ENCODE measurements around the gene PRDM16. TPM values are rescaled to one million over a fixed set of nuclear protein-coding genes. Genes with fewer than 3 reads are reported as not detected.

PRDM16 gene
- total RNA-seq, 2 donors from 2014 or later = not detected

DNA sequence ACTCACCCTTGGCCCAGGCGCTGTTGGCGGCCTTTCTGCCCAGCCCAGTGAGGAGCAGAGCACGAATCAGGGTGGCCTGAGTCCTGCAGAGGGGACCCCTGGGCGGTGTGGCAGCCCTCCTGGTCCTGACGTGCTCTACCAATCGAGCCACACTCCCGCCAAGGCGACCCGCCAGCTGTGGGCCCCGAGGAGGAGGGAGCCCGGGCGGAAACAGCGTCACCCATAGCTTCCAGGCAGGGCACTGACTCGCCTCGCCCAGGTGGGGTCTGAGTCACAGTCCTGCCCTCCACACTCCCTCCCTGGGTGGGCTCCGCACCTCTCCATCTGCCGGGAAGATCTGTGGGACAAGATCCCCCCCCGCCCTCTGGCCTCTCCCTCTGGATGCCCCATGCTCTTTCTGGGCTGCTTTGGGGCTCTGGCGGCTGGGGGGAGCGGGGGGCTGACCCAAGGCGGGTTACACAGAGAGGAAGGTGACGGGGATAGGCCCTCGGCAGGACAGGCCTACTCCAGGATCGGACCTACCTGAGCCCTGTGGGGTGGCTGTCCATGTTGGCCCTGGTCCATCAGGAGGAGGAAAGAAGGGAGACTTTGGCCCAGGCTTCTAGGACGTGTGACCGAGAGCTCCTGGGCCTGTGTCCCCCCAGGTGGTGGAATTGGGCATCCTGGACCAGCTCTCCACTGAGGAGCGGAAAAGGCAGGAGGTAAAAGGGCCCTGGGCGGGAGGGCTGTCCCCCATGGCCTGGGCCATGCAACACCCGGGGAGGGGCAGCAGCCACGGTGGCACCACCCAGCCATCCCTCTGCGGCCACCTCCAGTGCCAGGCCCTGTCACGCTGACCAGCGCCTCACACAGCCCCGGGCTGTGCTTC is 399.5 kb downstream of the PRDM16 start:
- H3K4me3 Mint-ChIP-seq = no peak overlapping the region
- no peak for ATAC-seq (replicated peaks)
- H3K27me3 Mint-ChIP-seq = no peaks in the 10 kb centered on the region
- H3K36me3 Mint-ChIP-seq (ENCODE audit: low read depth) = no peaks in the 10 kb centered on the region
- H3K9me3 Mint-ChIP-seq = no peaks in the 10 kb centered on the region
- H3K27ac Mint-ChIP-seq = no peak overlapping the region
- peaks cover 4% of the 10 kb centered on the region for H3K4me1 Mint-ChIP-seq

DNA sequence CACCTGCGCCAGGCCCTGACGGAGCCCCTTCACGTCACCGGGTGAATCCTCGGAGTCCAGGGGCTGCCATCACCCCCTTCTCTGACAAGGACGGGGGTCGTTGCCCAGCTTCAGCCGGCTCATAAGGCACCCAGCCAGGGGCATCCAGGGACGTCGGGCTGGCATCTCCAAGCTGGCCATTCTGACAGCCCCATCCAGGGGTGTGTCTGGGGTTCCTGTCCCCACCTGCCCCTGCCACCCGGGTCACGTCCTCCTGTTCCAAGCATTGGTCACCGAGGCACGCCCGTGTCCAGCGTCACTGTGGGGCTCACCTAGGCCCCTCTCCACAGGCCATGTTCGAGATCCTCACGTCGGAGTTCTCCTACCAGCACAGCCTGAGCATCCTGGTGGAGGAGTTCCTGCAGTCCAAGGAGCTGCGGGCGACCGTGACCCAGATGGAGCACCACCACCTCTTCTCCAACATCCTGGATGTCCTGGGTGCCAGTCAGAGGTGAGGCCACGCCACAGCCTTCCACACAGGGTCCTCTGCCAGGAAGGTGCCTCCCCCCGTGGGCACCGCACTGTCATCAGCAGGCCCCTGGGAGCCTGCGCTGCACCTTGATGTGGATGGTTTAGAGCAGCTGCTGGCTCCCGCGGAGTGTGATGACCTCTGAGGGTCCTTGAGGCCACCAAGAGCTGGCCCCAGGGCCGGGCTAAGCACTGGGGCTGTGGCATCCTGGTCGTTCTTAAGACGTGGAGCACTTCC is 400.3 kb downstream of the PRDM16 start:
- H3K4me1 Mint-ChIP-seq = peaks cover 4% of the 10 kb centered on the region
- H3K4me3 Mint-ChIP-seq = no peak overlapping the region
- H3K27me3 Mint-ChIP-seq = no peaks in the 10 kb centered on the region
- ATAC-seq (replicated peaks) = no peak
- no peaks in the 10 kb centered on the region for H3K9me3 Mint-ChIP-seq
- H3K36me3 Mint-ChIP-seq (ENCODE audit: low read depth) = no peaks in the 10 kb centered on the region
- no peak overlapping the region for H3K27ac Mint-ChIP-seq

DNA sequence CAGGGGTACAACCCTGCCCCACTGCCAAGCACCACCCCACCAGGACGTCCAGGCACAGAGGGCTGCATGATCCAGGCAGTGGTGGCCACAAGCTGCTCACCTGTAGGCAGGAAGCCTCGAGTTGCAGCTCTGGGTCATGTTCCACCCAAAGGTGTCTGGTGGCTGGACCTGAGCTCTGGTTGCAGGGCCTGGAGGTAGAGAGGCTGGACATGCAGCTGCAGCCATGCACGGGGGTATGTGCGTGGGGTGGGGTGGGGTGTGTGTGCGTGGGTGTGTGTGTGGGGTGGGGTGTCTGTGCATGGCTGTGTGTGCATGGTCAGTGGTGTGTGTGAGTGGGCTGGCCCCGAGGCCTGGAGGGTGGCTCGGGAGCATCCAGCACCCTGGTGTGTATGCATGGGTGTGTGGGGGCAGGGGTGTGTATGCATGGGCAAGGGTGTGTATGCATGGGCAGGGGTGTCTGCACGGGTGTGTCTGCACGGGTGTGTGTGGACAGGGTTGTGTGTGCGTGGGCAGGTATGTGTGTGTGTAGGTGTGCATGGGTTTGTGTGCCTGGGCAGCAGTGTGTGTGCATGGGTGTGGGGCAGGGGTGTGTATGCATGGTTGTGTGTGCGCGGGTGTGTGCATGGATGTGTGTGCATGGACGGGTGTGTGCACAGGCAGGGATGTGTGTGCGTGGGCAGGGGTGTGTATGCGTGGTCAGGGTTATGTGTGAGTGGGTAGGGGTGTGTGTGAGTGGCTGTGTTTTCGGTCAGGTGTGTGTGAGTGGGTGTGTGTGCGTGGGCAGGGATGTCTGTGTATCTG is 401.0 kb downstream of the PRDM16 start:
- ATAC-seq (replicated peaks) = no peak
- Mint-ChIP-seq H3K4me1 (peaks cover 4% of the 10 kb centered on the region), H3K4me3 (no peak overlapping the region), H3K27ac (no peak overlapping the region), H3K36me3 (ENCODE audit: low read depth) (no peaks in the 10 kb centered on the region), H3K27me3 (no peaks in the 10 kb centered on the region), H3K9me3 (no peaks in the 10 kb centered on the region)

DNA sequence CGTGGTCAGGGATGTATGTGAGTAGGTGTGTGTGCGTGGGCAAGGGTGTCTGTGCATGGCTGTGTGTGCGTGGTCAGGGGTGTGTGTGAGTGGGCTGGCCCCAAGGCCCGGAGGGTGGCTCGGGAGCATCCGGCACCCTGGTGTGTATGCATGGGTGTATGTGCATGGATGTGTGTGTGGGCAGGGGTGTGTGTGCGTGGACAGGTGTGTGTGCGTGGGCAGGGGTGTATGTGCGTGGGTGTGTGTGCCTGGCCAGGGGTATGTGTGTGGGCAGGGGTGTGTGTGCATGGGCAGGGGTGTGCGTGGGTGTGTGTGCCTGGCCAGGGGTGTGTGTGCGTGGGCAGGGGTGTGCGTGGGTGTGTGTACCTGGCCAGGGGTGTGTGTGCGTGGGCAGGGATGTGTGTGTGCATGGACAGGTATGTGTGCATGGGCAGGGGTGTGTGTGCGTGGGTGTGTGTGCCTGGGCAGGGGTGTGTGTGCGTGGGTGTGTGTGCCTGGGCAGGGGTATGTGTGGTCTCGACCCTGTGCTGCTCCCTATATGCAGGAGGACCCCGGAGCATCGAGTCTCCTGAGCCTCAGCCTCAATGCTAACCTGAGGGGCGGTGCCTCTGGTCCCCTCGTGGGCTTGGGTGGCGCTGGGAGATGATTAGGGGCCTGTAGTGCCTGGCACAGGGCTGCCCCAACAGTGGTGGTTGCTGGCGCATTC is 401.8 kb downstream of the PRDM16 start:
- no peaks in the 10 kb centered on the region for H3K27me3 Mint-ChIP-seq
- H3K9me3 Mint-ChIP-seq = no peaks in the 10 kb centered on the region
- no peaks in the 10 kb centered on the region for H3K36me3 Mint-ChIP-seq (ENCODE audit: low read depth)
- no peak overlapping the region for H3K27ac Mint-ChIP-seq
- ATAC-seq (replicated peaks) = no peak
- peaks cover 4% of the 10 kb centered on the region for H3K4me1 Mint-ChIP-seq
- no peak overlapping the region for H3K4me3 Mint-ChIP-seq

DNA sequence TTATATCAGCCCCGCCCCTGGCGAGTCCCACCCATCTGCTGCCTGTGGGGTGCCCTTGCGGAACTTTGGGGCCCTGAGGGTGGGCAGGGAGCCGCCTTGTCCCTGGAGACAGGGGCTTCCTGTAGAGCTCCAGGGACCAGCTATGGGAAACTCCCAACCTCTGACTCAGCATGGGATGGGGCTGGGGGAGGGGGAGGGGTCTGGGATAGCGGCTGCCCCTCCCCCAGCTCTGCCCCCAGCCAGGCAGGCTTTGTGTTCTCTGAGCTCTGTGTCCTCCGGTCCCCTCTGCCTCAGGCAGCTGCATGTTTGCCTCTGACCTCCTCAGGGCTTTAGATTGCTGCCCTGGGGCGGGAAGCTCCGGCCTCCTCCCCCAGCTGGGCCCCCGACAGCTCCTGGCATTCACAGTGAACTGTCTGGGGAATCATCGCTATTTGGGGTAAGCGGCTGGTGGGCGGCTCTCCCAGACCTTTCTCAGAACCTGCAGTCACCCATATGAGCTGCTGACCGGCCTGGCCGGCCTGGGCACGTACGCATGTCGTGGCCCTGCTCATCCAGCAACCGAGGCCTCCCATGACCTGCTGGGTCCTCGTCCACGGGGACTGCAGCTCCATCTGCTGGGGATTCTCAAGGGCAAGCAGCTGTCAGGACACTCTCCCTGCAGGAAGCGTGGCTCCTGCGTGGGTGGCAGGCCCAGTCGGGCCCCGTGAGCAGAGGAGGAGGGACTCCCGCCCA is 402.5 kb downstream of the PRDM16 start:
- Mint-ChIP-seq H3K9me3 (no peaks in the 10 kb centered on the region), H3K27me3 (no peaks in the 10 kb centered on the region), H3K4me3 (no peak overlapping the region), H3K36me3 (ENCODE audit: low read depth) (no peaks in the 10 kb centered on the region), H3K27ac (no peak overlapping the region), H3K4me1 (peaks cover 4% of the 10 kb centered on the region)
- ATAC-seq (replicated peaks) = no peak

DNA sequence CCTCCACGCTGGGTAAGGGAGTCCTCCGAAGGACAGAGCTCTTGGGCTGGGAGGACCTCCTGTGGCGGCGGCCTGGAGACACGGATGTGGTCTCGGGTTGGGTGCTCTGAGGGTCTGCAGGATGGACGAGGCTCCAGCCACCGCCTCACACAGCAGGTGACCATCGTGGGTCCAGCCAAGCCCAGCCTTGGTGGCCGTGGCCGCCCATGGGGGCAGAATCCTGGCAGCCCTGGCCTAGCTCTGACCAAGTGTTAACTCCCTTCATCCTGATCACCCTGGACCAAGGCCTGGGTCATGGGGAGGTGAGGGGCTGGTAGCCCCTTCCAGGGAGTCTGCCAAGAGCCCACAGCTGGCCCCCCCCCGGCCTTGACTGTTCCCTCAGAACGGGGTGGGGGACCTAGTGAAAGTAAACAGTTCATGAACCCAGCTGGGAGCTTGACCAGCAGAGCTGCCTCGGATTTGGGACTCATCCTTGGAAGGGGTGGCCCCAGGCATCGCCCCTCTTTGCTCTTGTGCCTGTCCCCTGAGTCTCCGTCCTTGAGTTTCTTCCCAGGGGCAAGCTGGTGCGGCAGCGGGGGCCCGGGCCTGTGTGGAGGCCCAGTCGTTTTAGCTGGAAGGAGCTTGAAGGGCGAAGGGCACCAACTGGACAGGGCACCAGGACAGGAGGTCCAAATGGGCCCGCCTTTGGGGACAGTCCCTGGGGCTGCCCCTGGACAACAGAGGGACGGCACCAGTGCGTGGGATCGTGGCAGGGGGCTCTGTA is 403.3 kb downstream of the PRDM16 start:
- Mint-ChIP-seq H3K4me1 (peaks cover 4% of the 10 kb centered on the region), H3K4me3 (no peak overlapping the region), H3K27me3 (no peaks in the 10 kb centered on the region), H3K27ac (no peak overlapping the region), H3K36me3 (ENCODE audit: low read depth) (no peaks in the 10 kb centered on the region), H3K9me3 (no peaks in the 10 kb centered on the region)
- ATAC-seq (replicated peaks) = no peak

DNA sequence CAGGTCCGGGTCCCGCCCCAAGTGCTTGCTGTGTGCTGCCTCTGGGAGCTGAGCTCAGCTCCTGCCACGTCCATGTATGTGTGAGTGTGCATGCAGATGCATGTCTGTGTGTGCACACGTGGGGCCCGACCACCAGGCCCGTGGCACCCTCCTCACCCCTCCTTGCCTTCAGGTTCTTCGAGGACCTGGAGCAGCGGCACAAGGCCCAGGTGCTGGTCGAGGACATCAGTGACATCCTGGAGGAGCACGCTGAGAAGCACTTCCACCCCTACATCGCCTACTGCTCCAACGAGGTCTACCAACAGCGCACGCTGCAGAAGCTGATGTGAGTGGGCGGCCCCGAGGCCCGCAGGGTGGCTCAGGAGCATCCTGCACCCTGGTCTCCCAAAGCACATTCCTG is 403.9 kb downstream of the PRDM16 start:
- H3K27ac Mint-ChIP-seq = no peak overlapping the region
- no peaks in the 10 kb centered on the region for H3K27me3 Mint-ChIP-seq
- H3K36me3 Mint-ChIP-seq (ENCODE audit: low read depth) = no peaks in the 10 kb centered on the region
- peaks cover 4% of the 10 kb centered on the region for H3K4me1 Mint-ChIP-seq
- ATAC-seq (replicated peaks) = no peak
- H3K4me3 Mint-ChIP-seq = no peak overlapping the region
- no peaks in the 10 kb centered on the region for H3K9me3 Mint-ChIP-seq

DNA sequence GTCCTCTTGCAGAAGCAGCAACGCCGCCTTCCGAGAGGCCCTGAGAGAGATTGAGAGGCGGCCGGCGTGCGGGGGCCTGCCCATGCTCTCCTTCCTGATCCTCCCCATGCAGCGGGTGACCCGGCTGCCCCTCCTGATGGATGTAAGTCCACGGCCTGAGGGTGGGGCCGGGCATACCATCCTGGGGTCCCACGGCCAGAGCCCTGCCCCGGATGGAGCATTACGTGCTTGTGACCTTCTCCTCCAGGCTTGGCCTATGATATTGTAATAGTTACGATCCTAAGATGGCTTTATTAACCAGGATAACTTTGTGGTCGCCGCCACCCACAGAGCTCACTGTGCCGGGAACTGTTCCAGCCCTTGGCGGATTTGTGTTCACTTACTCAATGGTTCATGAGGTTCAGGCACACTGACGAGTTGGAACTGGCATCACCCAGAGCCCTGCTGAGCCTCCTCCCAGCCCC is 404.4 kb downstream of the PRDM16 start:
- H3K4me1 Mint-ChIP-seq = peaks cover 4% of the 10 kb centered on the region
- H3K9me3 Mint-ChIP-seq = no peaks in the 10 kb centered on the region
- H3K27me3 Mint-ChIP-seq = no peaks in the 10 kb centered on the region
- no peak for ATAC-seq (replicated peaks)
- H3K27ac Mint-ChIP-seq = no peak overlapping the region
- H3K4me3 Mint-ChIP-seq = no peak overlapping the region
- no peaks in the 10 kb centered on the region for H3K36me3 Mint-ChIP-seq (ENCODE audit: low read depth)

DNA sequence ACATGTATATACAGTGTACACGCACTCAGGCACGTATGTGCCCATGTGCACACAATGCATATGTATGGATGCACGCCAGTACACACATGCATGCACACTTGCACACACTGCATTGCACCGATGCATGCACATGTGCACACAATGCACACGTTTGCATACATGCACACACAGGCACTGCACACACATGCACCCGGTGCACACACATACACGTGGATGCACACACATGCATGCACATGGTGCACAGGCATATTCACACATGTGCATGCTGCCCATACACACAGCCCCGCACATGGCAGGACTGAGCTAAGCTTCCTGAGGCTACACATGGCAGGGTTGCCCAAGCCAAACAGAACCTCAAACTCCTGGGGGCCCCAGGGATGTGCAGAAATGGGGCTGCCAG is 405.0 kb downstream of the PRDM16 start:
- H3K9me3 Mint-ChIP-seq = no peaks in the 10 kb centered on the region
- ATAC-seq (replicated peaks) = no peak
- no peak overlapping the region for H3K4me3 Mint-ChIP-seq
- H3K36me3 Mint-ChIP-seq (ENCODE audit: low read depth) = no peaks in the 10 kb centered on the region
- no peak overlapping the region for H3K27ac Mint-ChIP-seq
- no peaks in the 10 kb centered on the region for H3K27me3 Mint-ChIP-seq
- peaks cover 4% of the 10 kb centered on the region for H3K4me1 Mint-ChIP-seq

DNA sequence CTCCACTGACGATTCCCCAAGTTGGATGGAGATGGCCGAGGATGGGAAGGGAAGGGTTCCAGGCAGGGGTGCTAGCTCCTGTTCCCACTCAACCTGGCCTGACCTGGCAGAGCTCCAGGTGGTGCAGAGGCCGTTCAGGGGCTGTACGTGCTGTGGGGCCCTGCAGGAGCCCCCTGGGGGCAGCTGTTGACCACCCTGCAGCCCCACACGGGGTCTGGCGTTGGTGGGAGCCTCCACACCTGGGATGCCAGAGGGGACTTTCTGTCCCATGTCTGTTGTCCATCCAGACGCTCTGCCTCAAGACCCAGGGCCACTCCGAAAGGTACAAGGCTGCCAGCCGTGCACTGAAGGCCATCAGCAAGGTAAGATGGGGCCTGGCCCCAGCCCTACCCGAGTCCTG is 405.4 kb downstream of the PRDM16 start:
- no peaks in the 10 kb centered on the region for H3K27me3 Mint-ChIP-seq
- H3K36me3 Mint-ChIP-seq (ENCODE audit: low read depth) = no peaks in the 10 kb centered on the region
- no peak for ATAC-seq (replicated peaks)
- no peak overlapping the region for H3K27ac Mint-ChIP-seq
- H3K4me3 Mint-ChIP-seq = no peak overlapping the region
- no peaks in the 10 kb centered on the region for H3K9me3 Mint-ChIP-seq
- peaks cover 4% of the 10 kb centered on the region for H3K4me1 Mint-ChIP-seq

DNA sequence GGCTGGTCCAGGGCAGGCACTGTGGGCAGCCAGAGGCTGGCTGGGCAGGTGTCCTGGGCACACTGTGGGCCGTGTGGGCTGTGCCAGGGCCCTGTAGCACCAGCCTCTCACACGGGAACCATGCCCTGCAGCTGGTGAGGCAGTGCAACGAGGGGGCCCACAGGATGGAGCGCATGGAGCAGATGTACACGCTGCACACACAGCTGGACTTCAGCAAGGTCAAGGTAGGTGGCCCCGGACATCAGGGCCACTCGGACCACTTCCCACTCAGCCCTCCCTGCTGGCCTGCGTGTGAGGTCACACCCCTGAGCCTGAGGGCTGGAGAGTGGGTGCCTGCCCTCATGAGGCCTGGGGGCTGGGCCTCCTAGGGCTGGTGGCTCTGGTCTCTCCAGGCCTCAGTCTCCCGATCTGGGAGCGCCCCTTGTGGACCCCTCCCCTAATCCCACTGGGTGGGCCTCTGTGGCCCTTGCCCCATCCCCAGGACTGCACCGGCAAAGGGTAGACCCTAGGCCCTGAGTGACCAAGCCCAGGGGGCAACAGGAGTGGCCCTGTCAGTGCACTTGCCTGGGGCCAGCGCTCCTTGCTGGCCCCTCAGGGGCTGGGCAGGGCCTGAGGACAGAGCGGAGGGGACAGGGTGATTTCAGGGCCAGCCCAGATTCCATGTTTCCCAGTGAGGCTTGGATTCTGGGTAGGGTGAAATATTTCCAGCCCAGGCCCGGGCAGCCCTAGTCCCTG is 407.0 kb downstream of the PRDM16 start:
- Mint-ChIP-seq H3K4me1 (no peaks in the 10 kb centered on the region), H3K9me3 (no peaks in the 10 kb centered on the region), H3K4me3 (no peak overlapping the region), H3K27me3 (no peaks in the 10 kb centered on the region), H3K36me3 (ENCODE audit: low read depth) (no peaks in the 10 kb centered on the region), H3K27ac (no peak overlapping the region)
- no peak for ATAC-seq (replicated peaks)

DNA sequence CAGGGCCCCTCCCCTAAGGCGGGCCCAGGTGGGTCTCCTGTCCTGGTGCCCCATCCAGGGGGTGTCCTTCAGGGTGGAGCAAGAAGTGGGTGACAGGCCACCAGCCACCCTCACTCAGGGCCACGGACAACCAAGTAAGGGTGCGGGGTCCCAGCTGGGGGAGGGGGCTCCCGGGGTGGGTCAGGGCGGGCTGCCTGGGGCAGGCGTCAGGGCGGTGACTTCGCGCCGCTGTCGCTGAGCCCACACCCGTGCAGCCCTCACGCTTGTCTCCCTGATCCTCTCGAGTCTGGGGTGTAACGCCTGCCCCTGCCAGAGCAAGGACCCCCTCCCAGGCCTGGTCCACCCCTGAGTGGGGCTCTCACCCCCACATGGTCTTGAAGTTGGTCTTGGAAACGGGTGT is 407.7 kb downstream of the PRDM16 start:
- Mint-ChIP-seq H3K36me3 (ENCODE audit: low read depth) (no peaks in the 10 kb centered on the region), H3K4me1 (no peaks in the 10 kb centered on the region), H3K27ac (no peak overlapping the region), H3K9me3 (no peaks in the 10 kb centered on the region), H3K27me3 (no peaks in the 10 kb centered on the region), H3K4me3 (no peak overlapping the region)
- no peak for ATAC-seq (replicated peaks)

Measured in activated T-helper 17 cell treated with anti-CD3 and anti-CD28 coated beads, Interleukin-2, amount 50 U/mL, for 72 hours (primary cell).